Inflammatory macrophage (primary cell): ENCODE measurements around the gene IQGAP2.

ENCODE experiments used
- DNase-seq, 2 donors: peaks; one replicate each; pipeline ENCODE4 v3.0.0-alpha.2; 2020 to 2022

The IQGAP2 gene

DNA sequence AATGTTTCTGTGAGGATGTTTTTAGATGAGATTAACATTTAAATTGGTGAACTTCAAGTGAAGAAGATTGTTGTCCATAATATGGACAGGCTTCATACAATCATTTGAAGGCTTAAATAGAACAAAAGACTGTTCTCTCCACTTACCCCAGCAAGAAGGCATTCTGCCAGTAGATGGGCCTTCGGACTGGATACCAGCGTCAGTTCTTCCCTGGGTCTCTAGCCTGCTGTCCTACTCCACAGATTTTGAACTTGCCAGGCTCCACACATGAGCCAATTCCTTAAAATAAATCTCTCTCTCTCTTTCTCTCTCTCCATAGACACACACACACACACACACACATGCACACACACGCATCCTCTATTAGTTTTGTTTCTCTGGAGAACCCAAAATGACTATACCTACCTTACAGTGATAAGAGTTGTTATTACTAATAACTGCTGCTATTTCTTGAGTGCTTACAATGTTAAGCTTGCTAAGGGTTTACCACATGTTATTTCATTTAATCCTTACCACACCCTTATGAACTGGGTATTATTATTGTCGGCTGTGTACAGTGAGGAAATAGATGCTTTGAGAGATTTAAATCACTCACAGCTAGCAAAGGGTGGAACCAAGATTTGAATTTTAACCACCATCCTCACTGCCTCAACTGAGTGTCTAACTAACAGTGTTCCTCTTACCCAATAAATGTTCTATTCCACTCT is 19.8 kb upstream of the IQGAP2 start:
- no peak for DNase-seq

DNA sequence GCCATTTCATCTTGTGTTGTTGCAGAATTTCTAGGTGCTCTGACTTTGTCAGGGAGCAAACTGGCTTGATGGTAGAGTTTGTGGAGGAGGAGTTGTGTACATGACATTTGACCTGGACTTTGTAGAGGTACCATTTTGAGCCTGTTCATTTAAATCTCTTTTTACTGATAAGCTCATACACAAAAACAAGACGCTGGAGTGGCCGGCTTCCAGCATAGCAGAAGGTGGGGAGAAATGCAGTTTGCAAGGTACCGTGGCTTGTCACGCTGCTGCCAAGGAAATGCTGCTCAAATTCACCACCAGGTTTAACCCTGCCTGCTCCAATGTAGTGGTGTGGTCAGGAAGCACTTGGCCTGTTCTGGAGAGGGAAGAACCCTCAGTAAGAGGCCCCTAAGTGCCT is 18.9 kb upstream of the IQGAP2 start:
- DNase-seq: no peak

DNA sequence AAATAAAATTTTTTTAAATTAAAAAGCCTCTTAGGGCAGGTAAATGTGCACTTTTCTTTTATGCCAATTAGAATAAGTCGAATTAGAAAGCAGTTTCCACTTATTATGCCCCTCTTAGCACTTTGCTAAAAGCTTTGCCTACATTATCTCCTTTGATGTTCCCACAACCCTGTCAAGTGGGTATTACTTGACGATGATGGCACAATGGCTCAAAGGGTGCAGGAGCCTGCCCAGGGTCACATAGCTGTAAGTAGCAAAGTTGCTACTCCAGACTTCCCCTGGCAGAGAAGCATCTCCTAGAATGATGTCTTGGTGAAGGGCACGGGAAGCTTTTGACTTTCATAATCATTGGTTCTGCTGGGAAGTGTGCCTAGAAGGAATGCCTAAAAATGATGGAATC is 18.4 kb upstream of the IQGAP2 start:
- no peak for DNase-seq

DNA sequence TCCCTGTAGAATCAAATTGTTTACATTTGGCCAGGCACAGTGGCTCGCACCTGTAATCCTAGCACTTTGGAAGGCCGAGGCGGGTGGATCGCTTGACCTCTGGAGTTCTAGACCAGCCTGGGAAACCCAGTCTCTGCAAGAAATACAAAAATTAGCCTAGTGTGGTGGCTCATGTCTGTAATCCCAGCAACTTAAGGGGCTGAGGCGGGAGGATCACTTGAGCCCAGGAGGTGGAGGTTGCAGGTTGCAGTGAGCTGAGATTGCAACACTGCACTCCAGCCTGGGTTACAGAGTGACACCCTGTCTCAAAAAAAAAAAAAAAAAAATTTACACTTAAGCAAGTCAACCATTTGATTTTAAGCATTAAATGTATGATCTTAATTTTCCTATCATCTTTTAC is 17.5 kb upstream of the IQGAP2 start:
- no peak for DNase-seq

DNA sequence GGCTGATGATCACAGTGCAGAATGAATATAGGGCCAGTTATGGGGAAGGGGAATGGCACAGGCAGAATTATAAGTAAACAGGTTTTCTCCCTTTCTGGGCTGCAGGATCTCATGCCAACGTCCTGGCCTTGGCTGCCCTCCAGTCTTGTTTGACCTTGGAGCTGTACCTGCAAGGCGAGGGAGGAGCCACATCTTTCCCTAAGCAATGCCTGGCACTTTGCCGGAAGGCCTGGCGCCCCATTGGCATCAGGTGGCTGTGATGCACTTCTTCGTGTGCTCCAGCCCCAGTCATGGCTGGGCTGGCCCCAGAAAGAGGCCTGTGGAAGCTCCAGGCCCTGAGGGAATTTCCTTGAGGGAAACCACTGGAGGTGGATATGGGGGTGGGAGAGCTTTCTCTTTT is 16.7 kb upstream of the IQGAP2 start:
- no peak for DNase-seq

DNA sequence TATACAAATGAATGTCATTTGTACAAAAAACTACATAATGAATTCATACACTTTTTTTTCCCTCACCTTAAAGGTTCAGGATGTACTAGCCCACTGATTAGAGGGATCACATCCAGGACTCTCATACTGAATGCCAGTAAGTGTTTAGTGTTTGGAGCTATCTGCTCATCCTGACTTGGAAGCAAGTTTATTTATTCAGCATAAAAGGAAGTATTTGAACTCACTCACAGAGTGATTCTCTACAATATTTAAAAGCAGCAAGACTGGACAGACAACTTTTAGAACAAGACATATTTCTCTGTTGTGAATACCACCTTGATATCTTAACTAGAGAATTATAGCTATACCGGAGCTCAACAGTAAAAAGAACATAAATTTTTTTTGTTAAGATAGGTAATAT is 14.8 kb upstream of the IQGAP2 start:
- DNase-seq: no peak

DNA sequence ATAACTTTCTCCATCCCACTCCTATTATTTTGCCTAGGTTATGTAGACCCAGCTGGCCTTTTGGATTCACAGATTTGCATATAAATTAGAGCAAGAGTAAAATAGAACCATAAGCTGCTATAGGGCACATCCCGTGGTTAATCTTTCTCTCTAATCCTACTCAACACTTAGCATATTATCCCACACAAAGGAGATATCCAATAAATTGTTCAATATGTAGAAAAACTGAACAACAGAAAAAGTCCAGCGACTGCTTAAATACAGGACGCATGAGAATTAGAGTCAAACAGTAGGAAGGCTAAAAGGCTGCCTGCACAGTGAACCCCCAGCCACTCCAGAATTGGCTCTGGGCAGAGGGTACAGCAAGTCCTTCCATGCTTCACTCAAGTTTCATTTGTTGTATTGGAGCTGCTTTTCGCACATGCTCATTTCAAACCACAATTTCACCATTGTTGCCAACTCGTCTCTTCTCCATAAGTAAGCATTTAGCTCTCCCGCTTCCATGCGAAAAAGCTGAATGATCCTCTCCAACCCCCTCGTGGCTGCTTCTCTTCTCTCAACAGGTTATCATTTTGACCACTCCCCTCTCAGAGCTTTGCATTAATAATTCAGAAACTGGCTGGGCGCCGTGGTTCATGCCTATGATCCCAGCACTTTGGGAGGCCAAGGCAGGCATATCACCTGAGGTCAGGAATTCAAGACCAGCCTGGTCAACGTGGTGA is 14.1 kb upstream of the IQGAP2 start:
- no peak for DNase-seq

DNA sequence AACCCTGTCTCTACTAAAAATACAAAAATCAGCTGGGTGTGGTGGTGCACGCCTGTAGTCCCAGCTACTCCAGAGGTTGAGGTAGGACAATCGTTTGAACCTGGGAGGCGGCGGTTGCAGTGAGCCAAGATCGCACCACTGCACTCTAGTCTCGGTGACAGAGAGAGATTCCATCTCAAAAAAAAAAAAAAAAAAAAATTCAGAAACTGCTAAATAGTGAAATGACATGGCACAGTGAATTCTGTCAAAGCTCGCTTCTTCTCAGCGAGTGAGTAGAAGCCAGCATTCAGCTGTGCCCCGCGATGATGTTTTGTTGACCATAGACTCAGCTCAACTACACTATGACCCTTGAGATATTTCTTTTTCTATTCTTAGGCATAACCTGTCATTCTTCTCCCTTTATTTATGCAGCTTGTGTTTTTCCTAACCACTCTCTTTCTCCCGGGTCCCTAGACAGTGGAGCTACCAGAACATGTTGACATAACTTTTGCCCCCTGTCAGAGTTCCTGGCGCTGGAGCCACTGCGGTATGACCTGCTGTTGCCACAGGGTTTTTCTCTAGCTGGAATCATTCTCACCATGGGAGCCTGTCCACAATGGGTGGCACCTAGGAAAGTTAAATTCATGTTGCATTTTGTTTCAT is 13.5 kb upstream of the IQGAP2 start:
- no peak for DNase-seq

DNA sequence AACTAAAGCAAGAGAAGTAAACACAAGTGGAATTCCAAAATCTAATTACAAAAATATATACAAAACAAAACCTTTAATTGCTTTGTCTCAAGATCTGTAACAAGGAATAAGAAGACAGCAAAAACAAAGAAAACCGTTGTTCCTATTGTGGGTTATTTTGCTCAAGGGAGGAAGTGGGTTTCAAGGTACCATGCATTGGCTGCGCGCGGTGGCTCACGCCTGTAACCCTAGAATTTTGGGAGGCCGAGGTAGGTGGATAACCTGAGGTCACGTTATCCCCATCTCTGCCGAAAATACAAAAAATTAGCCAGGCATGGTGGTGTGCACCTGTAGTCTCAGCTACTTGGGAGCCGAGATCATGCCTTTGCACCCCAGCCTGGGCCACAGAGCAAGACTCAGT is 12.1 kb upstream of the IQGAP2 start:
- no peak for DNase-seq

DNA sequence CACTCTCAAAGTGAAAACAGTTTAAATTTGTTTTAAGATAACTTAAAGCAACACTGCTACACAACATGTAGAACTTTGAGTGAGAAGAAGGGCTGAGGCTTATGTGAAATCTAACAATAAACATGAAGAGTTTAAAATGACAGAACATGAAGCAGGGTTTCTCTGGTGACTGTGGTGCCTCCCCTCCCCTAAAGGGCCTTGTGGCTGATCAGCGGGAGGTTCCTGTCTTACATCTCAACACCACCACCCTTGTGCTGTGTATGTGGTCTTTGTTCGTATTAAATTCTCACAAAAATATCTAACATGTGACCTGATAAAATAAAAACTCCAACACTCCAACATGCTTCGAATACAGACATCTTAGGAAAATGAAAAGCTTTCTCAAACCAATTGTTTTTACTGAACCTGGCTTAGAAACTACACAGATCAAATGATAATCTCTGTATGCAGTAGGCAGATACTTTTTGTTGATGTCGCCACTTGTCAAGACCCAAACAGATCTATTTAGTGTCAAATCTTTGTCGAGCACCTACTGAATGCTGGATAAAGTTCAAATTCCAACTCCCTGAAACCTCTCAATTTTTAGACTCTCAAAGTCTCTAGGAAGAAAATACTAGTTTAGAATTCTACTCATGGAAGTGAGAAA is 9.9 kb upstream of the IQGAP2 start:
- no peak for DNase-seq

DNA sequence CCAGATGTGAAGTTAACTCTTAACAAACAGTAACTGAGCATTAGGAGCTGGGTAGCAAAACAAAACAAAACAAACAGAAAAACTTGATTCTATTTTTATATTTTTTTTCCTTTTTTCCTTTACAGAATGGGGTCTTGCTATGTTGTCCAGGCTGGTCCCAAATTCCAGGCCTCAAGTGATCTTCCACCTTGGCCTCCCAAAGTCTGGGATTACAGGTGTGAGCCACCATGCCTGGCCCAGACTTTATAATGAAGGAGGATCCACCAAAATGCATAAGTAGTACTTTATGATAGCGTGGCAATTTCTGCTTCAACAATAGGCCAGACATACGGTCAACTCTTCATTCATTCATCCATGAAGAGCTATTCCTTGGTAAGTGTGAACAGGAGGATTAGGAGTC is 5.9 kb upstream of the IQGAP2 start:
- no peak for DNase-seq

DNA sequence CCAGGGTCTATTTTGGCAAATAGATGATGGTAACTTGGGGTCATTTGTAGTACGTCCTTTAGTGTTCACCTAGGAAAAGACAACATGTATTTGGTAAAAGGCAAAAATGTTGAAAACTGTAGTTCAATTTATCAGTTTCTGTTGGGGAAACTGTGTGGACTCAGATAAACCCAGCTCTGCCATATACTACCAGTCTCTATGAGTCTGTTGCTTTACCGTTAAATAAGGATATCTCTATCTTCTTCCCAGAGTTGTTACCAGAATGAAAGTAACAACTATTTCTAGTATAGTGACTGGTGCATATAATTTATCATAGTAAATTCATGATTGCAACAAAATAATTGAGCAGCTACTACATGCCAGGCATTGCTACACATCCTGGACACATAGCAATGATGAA is 3.8 kb upstream of the IQGAP2 start:
- no peak for DNase-seq

DNA sequence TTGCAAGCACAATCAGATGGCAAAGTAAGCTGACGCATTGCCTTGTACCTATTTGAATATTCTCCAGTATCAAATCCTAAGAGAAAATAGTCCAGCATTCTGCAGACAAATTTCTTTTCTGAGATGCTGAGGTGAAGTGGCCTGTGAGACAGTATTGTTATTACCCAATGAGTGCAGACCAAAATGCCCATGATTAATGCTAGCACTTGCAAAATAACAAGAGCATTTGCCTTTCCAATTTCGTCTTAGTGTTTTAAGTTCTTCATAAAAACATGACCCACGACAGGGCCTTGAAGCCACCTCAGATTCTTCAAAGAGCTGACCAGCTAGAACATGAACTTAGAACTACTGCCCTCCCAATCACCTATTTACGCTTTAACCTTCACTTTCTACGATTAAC is 2.6 kb upstream of the IQGAP2 start:
- DNase-seq: peak; percentile 25 to 26

DNA sequence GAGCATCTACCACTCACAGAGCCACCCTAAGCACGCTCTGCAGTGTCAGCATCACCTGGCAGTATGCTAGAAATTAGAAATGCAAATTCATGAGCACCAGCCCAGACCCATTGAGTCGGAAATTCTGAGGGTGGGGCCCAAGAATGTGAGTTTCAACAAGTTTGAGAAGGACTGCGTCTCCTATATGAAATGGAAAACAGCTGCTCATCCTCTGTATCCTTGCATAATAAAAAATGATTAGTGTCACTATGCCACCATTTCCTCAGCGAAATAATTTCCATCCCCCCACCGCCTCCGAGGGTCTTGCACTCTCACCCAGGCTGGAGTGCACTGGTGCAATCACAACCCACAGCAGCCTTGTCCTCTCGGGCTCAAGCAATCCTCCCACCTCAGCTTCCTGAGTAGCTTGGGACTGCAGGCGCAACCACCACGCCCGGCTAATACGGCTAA is 1.3 kb upstream of the IQGAP2 start:
- DNase-seq: peak; percentile 79 to 90

DNA sequence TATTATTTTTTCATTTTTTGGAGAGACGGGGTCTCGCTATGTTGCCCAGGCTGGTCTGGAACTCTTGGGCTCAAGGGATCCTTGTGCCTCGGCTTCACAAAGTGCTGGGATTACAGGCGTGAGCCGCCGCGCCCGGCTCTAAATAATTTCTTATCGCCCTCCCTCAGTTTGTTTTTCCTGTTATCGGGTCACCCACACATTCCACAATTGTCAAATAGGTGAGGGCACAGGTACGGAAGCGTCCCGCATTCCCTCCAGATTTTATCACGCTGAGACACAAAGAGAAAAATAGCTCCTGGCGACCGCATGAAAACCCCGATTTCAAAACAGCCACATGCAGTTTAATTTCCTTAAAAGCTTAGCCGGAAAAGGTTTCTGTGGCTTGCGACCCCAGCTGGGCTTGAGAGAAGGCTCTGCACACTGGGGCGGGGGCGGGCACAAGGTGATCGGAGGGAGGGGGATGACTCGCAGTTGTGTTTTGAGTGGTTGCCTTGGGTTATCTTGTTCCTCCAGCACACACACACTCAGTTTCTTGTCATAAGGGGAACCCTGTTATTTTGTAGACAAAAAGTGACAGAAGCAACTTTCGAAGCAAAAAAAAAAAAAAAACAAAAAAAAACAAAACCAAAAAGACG is 717 bp upstream of the IQGAP2 start:
- peak in 1 of 2 donors; percentile 92 for DNase-seq

DNA sequence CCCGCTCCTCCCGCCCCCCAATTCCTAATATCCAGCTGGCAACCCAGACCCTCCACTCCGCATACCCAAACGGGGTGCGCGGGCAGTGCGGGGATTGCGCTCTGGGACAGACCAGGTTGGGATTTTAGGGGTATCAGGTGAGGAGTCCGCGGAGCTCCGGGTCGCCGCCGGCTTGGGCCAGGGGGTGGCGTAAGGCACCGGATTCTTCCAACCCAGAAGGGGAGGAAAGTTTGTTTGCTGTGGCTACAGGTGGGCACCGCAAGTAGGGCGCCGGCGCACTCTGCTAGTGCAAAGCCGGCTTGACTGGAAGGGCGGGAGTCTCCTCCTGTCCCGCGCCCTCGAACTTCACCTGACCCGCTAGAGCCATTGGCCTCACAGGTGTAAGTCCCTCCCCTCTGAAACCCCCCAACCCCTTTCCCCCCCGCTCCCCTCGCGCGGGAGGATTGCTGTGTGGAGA is 709 bp downstream of the IQGAP2 start:
- DNase-seq: peak in 1 of 2 donors; percentile 26

DNA sequence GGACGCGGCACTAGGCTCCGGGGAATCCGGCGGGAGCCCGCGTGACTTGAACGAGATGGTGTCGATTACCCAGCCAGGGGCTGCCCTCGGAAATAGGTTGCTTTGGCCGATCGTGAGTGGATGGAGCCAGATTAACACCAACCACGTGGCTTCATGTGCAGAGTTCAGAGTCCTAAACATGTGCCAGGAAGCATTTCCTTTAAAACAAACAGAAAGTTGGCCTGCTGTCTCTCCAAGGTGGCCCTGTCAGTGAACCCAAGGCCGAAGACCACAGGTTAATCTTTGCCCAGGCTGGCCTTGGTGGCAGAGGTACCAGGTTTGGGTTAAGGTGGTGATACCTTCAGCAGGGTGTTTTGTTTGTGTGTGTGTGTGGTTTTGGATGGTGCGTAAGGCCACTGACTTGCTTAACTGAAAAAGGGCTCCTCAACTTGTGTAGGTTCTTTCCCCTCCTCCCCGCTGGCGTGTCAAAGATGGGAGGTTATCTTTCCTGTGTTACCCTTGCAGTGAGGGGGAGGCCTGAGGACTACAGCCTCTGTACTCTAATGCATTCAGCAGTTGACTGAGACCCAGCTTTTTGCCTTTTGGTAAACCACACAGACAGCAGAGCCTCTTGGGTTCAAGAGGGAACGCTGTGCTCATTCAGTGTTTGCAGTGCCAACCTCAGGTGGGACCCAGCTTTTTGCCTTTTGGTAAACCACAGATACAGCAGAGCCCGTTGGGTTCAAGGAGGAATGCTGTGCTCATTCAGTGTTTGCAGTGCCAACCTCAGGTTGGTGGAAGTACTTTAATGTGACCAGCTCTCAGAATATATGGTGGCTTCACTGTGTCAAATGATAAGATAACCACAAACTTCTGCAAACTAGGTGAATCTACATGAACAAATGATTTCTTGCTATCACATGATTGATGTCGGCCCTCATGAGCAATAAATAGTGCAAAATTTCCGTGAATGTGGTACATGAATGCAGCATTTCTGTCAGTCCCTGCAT is 1.4 kb downstream of the IQGAP2 start:
- DNase-seq: peak; percentile 38 to 42

DNA sequence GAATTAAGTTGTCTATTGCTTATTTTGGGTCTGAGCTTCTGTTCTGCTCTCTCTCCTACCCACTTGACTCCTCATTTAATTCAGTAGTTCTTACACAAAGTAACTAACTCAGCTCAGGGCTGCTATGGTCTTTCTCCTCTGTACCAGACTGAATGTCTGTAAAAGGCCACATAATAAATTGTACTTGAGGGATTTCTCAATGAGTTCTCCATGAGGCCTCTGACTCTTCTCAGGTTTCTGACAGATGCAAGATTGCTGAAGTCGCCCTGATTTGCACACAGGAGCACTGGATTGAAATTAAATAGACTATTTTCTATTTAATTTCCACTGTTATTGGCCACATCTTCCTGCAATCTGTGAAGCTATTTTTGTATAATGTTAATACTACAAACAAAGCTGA is 2.9 kb downstream of the IQGAP2 start:
- DNase-seq: peak; percentile 45 to 48

DNA sequence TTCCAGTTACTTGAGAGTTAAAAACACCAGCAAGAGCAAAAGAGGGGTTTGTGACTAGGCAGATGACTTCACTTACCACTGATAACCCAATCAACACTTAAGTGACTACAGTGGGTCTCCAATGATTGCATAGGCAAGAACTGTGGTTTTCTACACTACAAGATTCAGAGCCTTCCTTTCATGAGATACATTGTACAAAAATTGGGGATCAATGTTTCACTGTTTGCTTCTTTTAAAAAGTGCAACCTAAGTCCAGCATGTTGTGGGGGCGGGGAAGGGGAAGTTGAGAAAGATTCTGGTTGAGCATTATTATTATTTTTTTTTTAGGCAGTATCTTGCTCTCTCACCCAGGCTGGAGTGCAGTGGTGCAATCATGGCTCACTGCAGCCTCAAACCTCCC is 3.6 kb downstream of the IQGAP2 start:
- DNase-seq: peak; percentile 75 to 77

DNA sequence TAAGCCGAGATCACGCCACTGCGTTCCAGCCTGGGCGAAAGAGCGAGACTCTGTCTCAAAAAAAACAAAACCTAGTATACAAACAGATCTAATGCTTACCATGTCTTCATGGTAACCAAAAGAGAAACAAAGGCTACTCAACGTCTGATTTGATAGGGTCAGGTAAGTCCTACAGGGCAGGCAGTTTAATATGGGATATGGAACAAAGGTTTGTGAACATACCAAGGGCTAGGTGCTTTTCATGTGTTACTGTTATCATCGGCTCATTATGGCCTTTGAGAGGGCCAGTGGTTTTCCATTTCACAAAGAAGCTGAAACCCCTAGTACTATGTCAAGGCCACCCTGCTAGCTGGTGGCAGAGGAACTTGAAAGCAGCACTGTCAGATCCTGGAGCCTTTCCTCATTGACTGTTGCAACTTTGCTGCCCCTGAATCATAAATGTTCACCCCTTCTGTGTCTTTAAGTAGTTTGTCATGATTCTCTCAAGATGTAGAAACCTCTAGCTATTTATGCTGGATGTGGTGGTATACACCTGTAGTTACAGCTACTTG is 5.1 kb downstream of the IQGAP2 start:
- DNase-seq: peak; percentile 69 to 71

DNA sequence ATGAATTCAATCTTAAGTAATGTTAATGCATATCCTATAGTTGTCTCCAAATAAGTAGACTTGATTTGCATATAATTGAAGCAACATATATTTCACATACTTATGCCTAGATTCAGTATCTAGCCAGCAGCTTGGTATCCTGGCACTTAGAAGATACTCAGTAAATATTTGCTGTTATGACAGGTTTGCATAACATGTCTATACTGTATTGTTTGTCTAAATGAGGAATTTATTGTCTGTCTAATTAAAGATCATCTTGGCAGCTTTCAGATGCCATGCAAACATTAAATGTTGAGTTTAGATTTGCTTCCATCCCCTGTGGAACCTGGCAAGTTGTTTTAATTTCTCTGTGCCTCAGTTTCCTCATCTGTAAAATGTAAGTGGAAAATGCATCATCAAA is 9.4 kb downstream of the IQGAP2 start:
- DNase-seq: no peak
